ENCODE measurements around the gene SCAMP2.

Gene SCAMP2

GRCh38 chr15:74857671-74858368 is 15.3 kb downstream of the SCAMP2 start:
- DNase-seq = no peak

GRCh38 chr15:74857082-74857655 is 16.0 kb downstream of the SCAMP2 start:
- peak; percentile 37 for DNase-seq

DNA sequence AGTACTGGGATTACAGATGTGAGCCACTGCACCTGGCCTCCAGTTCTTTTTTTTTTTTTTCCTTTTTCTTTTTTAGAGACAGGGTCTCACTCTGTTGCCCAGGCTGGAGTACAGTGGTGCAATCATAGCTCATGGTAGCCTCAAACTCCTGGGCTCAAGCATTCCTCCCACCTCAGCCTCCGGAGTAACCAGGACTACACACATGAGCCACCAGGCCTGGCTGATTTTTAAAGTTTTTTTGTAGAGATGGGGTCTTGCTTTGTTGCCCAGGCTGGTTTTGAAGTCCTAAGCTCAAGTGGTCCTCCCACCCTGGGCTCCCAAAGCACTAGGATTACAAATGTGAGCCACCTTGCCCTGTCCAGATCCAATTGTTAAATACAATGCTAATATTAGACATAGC is 16.6 kb downstream of the SCAMP2 start:
- DNase-seq = no peak

DNA sequence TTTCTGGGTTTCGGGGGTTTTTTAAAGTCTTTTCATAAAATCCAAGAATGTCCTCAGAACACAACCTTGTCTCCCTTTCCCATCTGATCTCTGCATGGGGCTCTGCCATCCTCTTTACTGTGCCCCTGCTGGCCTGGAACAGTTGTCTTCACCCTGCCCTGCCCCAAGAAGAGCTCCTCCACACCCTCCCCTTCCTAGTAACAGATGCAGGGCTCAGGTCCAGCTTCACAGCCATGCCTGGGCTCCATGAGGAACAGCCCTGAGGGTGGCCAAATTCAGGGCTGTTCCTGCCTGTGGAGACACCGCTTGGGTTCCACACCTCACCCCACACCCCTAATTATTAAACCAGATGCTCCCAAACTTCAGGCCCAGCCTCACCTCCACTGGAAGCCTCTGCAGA is 17.3 kb downstream of the SCAMP2 start:
- DNase-seq = no peak

- no peak for DNase-seq
Observed at GRCh38 chr15:74854453-74855022, 18.6 kb downstream of the SCAMP2 start.

- DNase-seq = no peak
Observed at GRCh38 chr15:74851960-74852359, 21.2 kb downstream of the SCAMP2 start.

GRCh38 chr15:74850393-74850792 is 22.8 kb downstream of the SCAMP2 start:
- no peak for DNase-seq

GRCh38 chr15:74847432-74847831 is 25.7 kb downstream of the SCAMP2 start:
- DNase-seq = no peak

GRCh38 chr15:74845581-74845980 is 27.6 kb downstream of the SCAMP2 start:
- no peak for DNase-seq

GRCh38 chr15:74845208-74845568 is 28.0 kb downstream of the SCAMP2 start:
- DNase-seq = no peak

DNA sequence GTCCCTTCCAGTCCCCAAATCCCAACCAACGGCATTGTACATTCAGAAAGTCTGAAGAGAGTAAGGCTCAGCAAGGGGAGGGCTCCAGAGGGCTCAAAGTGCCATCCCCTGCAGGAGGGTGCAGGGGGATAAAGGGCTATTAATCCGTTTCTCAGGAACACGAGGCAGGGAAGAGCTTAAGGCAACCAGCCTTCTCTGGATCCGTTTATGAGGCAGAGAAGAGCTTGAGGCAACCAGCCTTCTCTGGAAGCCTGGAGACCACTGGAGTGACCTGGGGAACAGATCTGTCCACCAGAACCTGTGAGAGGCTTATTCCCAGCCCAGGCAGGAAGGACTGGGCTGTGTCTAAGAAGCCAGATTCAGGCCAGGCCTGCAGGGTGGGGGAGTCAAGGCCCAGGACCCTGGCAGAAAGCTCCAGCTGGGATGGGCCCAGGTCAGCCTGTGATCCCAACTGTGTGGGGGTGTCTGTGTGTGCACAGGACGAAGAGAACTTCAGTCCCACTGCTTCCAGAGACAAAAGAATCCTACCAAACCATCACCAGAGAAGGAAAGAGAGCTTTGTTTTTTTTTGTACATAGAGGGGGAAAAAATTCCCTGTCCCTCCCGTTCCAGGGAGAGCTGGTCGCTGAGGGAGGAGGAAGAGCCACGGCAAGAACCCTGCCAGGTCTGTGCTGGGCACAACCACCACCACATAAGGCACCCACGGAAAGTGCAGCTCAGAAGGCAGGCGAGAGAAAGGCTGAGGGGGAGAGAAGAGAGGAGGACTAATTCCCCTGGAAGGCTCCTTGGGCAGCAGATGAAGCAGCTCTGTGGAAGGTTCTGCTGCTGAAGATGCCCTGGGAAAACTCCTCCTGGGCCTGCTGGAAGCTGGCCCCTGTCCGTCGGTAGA is 28.6 kb downstream of the SCAMP2 start:
- no peak for DNase-seq

DNA sequence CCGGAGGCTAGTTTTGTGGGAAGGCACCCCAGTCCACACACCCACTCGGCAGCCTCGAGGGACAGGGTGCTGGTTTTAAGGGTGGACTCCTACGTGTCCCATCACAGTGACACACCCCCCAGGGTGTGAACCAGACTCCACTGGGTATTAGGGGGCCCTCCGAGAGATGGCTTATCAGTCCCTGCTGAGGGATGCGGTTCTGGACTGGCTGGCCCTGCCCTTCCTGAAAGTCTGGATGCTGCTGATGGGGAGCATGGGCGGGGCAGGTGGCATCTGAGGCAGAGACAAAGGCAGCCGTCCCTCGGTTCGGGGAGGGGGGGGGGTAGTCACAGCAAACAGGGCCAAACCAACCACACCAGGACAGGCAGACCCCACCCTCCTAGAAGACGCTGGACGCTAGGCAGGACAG is 29.3 kb downstream of the SCAMP2 start:
- DNase-seq = no peak

GRCh38 chr15:74843445-74843828 is 29.7 kb downstream of the SCAMP2 start:
- DNase-seq = no peak

GRCh38 chr15:74842581-74843444 is 30.4 kb downstream of the SCAMP2 start, which contains the start of gene ULK3:
ULK3 (minus strand) TSS chr15:74843156; CDS start chr15:74843105, 51 bp downstream.
- peak; percentile 89 for DNase-seq

DNA sequence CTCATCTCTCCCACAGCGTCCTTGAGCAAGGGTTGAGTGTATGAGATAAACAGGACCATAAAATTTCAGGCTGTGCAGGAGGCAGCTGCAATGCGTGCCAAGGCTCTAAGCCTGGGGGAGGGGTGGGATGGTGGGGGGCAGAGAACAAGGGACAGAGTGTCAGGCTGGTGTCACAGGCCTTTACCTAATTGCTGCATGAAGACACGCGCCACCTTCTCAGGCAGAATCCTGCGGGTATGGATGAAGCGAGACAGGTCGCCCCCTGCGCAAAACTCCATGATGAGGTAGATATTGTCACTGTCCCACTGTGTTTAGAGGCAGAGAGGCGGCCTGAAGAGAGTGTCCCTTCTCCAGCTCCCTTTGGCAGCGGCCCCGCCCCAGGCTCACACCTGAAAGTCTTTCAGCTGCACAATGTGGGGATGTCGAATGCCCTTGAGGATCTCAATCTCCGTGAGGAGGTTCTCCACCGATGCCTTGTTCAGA is 31.2 kb downstream of the SCAMP2 start:
- DNase-seq = no peak

DNA sequence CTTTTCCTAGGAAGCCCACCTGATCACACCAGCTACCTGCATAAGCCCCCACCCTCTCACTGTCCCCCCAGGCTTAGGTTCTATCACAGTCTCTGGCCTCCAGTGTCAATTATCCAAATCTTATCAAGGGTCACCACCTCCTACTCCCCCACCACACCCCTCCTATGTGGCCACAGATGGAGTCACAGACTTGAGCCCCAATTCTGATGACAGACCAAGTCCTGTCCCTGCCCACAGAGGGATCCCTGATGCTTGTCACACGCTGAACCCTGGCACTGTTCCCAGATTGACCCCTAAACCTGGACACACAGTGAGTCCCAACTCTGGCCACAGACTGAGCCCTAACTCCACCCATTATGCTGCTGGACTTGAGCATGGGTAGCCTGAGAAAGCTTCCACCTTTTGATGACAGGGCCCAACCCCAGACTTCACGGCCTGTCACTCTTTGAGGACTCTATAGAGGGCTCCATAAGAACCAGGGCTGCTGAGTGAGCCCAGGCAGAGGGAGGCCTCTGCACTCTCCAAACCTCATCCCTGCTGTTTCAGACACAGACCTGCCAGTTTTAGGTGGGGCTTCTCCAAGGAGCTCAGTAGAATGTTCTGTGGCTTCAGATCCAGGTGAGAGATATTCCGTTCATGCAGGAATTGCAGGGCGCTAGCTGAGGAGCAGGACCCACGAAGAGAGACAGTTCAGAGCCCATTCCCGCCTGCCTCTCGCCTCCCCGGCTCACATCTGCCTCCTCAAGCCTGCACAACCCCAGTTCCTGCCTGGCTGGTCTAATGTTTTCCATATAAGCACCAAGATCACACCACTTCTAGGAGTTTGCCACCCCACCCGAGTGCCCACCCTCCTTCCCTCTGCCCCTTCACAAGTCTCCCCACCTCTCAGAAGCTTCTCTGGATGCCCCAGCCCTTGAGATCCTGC is 32.1 kb downstream of the SCAMP2 start:
- DNase-seq = no peak

GRCh38 chr15:74839526-74840395 is 33.4 kb downstream of the SCAMP2 start:
- DNase-seq = no peak

DNA sequence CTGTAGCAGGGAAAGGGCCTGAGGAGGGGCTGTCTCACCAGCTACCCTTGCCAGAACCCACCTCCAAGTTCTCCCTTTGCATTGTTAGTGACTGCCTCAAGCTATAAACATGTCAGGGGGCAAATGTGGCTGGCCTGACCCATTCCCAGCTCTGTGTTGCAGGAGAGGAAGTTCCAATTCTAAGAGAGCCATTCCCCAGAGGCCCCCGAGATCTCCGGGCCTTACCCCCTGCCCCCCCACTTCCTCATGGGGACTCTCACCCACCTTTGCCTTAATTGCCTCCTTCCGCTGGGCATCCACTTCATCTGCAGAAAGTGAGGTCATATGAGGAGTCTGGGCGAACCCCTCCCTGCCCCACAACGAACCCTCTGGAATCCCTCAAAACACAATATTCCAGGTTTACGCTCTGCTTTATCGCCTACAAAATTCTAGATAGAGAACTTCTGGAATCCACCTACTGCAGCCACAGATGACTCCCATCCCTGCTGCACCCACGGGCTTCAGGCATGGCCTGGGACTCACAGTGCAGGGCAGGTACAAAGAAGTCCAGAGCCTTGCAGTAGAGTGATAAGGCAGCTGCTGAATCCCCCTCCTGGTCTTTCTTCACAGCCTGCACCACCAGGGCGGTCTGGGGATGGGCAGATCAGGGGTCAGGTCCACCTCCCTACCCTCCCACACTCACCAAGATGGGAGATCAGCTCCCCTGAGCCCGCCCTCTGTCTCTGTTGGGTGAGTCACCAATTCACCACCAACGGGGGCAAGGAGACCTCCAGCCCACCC is 34.2 kb downstream of the SCAMP2 start:
- DNase-seq = no peak

DNA sequence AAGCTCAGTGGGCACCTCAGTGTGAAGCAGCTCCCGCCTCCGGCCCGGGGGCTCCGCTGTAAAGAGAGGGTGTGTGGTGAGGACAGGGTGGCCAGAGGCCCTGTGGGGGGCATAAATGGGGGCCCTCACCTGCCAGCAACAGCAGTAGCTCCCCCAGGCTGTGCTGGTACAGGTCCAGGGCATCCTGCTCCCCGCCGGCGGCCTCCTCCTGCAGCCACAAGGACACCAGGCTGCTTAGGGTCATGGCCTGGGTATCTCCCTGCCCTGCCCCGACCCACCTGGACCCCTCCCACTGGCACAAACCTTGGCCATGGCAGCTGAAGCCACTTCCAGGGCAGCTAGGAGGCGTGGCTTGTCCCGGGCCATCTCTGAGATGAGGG is 35.0 kb downstream of the SCAMP2 start:
- no peak for DNase-seq
